ENCODE results near the gene PNMT.
A peak's percentile ranks its signal among the peaks of the same experiment; 100 is the strongest.

DNA sequence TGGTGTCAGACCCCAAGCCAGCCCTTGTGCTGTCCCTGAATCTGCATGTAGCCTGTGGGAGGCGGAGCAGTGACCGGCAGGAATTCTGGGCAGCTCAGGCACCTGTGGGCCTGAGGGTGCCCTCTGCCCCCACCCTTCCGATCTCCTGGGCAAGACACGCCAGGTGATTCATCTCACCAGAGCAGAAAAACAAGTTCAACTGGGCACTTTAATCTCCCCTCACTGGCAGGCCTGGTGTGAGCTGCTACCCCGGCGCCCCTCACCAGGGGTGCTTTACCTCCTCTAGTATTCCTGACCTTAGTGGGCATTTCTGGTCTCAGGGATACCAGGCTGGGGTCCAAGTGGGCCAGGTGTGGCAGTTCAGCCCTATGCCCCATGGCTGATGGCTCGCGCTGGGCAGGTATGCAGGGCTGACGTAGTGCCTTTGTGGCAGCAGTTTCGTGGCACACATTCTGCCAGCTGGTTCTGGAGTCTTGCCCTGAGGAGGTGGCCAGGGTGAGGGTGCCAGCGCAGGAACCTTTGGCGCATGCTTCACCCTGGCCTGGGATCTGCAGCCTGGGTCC is 37.6 kb downstream of the PNMT start:
- TF ChIP-seq, protein P1, sequence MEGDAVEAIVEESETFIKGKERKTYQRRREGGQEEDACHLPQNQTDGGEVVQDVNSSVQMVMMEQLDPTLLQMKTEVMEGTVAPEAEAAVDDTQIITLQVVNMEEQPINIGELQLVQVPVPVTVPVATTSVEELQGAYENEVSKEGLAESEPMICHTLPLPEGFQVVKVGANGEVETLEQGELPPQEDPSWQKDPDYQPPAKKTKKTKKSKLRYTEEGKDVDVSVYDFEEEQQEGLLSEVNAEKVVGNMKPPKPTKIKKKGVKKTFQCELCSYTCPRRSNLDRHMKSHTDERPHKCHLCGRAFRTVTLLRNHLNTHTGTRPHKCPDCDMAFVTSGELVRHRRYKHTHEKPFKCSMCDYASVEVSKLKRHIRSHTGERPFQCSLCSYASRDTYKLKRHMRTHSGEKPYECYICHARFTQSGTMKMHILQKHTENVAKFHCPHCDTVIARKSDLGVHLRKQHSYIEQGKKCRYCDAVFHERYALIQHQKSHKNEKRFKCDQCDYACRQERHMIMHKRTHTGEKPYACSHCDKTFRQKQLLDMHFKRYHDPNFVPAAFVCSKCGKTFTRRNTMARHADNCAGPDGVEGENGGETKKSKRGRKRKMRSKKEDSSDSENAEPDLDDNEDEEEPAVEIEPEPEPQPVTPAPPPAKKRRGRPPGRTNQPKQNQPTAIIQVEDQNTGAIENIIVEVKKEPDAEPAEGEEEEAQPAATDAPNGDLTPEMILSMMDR (IDR thresholded peaks at IDR 0.05), result peak in 2 of 5 experiments; percentile 18 to 37
- TF ChIP-seq POLR2AphosphoS5 (IDR thresholded peaks at IDR 0.05), result peak in 2 of 3 donors; percentile 66 to 68
- TF ChIP-seq EP300 (IDR thresholded peaks at IDR 0.05; ENCODE audit: low read depth), result no peak
- TF ChIP-seq POLR2A (IDR thresholded peaks at IDR 0.05), result peak; percentile 18

Data from transverse colon (tissue), 4 donors.